GM12878 (cell line): Measurements from ENCODE around the gene NEMP2.

Source experiments
- CREM ChIP-seq: IDR thresholded peaks from 2 replicates; pipeline ENCODE4 v1.6.1; 2014; ENCODE audit warnings: antibody characterized with exemption, low read depth
- CTCF ChIP-seq, 3 experiments: IDR thresholded peaks in 2 of 3; conservative IDR thresholded peaks in 1 of 3; 2 replicates each; pipeline ENCODE4 v1.5.1; 2011; ENCODE audit warnings: low read depth in 3 of 3, low read length in 3 of 3, mild to moderate bottlenecking in 3 of 3, control low read depth in 2 of 3, moderate library complexity in 2 of 3, inconsistent platforms in 1 of 3, mixed read lengths in 1 of 3; ENCODE audit not compliant: control insufficient read depth in 2 of 3, insufficient read depth in 1 of 3; ENCODE audit errors: extremely low read depth in 1 of 3
- E2F8 ChIP-seq: fragments of 450-650 bp; IDR thresholded peaks from 2 replicates; pipeline ENCODE4 v1.6.1; 2018; ENCODE audit warnings: mild to moderate bottlenecking, low read depth, moderate library complexity; ENCODE audit not compliant: partially characterized antibody
- EZH2 ChIP-seq: IDR thresholded peaks from 2 replicates; pipeline ENCODE4 v1.6.1; 2012; ENCODE audit warnings: low read depth, mild to moderate bottlenecking, control low read depth, inconsistent platforms, low read length, borderline replicate concordance; ENCODE audit not compliant: control insufficient read depth
- RAD21 ChIP-seq: IDR thresholded peaks from 2 replicates; pipeline ENCODE4 v1.6.1; 2011; ENCODE audit warnings: mild to moderate bottlenecking, low read depth, low read length, moderate library complexity; ENCODE audit not compliant: insufficient read depth
- SP1 ChIP-seq: IDR thresholded peaks from one replicate; pipeline ENCODE4 v1.6.1; 2011; ENCODE audit warnings: low read depth, low read length
- SREBF2 ChIP-seq: IDR thresholded peaks from 2 replicates; pipeline ENCODE4 v1.6.1; 2012; ENCODE audit warnings: mild to moderate bottlenecking, low read length
- YY1 ChIP-seq: IDR thresholded peaks from 2 replicates; pipeline ENCODE4 v1.6.1; 2011; ENCODE audit warnings: low read depth, mild to moderate bottlenecking, low read length

GRCh38 chr2:190490502-190490901, 44.0 kb downstream of the NEMP2 start:
- no peak for TF ChIP-seq SREBF2
- TF ChIP-seq YY1 = no peak
- no peak for TF ChIP-seq RAD21
- no peak for TF ChIP-seq CTCF (IDR thresholded peaks at IDR 0.05 in 2 of 3, conservative IDR thresholded peaks at IDR 0.05 in 1 of 3; ENCODE audit: control insufficient read depth in 2 of 3, extremely low read depth in 1 of 3, insufficient read depth in 1 of 3, low read depth in 3 of 3, low read length in 3 of 3)
- no peak for TF ChIP-seq CREM
- TF ChIP-seq EZH2 = no peak
- no peak for TF ChIP-seq SP1
- no peak for TF ChIP-seq E2F8
